Loucy (cell line): Measurements from ENCODE around the gene ABCA1.

Experiments
- CTCF ChIP-seq: fragments of 200-600 bp; sonication (generic); conservative IDR thresholded peaks from 2 replicates; pipeline ENCODE4 v1.5.1; 2014; ENCODE audit warnings: mild to moderate bottlenecking, antibody characterized with exemption, low read length
- EZH2phosphoT487 ChIP-seq: fragments of 200-600 bp; IDR thresholded peaks from 2 replicates; pipeline ENCODE4 v1.6.1; 2018; ENCODE audit warnings: antibody characterized with exemption, mild to moderate bottlenecking, moderate library complexity, borderline replicate concordance

DNA sequence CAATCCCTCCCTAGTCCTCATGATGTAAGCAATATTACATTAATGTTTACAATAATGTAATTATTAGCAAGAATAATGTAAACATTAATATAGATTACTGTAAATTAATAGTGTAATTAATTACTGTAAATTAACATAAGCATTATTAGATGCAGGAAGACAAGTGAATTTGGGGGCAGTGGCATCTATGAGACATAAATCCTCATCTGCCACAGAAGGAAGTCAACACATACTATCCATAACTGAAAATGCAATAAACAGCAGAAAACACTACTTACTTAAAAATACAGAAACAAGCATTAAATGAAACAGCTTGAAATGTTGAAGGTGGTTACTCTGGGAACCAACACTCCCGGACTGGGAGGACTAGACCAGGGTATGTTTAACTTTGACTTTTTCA lies 181.2 kb downstream of the ABCA1 start:
- TF ChIP-seq CTCF: no peak
- no peak for TF ChIP-seq EZH2phosphoT487
